Nephron (organoid): ENCODE data around the gene CREB3L1.

Experiments
- H3K27ac Mint-ChIP-seq, 3 experiments: 2 replicates each; pipeline ENCODE4 v1.8.0; 2020; ENCODE audit warnings: mixed read lengths in 3 of 3, mild to moderate bottlenecking in 2 of 3, moderate library complexity in 1 of 3
- H3K27me3 Mint-ChIP-seq: 2 replicates; pipeline ENCODE4 v1.8.0; 2021; ENCODE audit warnings: low read depth, mild to moderate bottlenecking, moderate library complexity, mixed read lengths
- H3K36me3 Mint-ChIP-seq: 2 replicates; pipeline ENCODE4 v1.8.0; 2020; ENCODE audit warnings: low read depth, mixed read lengths
- H3K4me1 Mint-ChIP-seq: 2 replicates; pipeline ENCODE4 v1.8.0; 2020; ENCODE audit warnings: mixed read lengths
- H3K4me3 Mint-ChIP-seq, 3 experiments: 2 replicates each; pipeline ENCODE4 v1.8.0; 2020; ENCODE audit warnings: mild to moderate bottlenecking in 3 of 3, mixed read lengths in 3 of 3, moderate library complexity in 2 of 3
- H3K9me3 Mint-ChIP-seq: 2 replicates; pipeline ENCODE4 v1.8.0; 2020; ENCODE audit warnings: mixed read lengths
- CTCF ChIP-seq, 3 experiments: fragments of 200-600 bp; sonication (generic); IDR thresholded peaks; one replicate each; pipeline ENCODE4 v1.5.0; 2021; ENCODE audit warnings: antibody characterized with exemption in 3 of 3; ENCODE audit not compliant: unreplicated experiment in 3 of 3

Gene CREB3L1

GRCh38 chr11:46307369-46307768 is 29.9 kb downstream of the CREB3L1 start:
- Mint-ChIP-seq H3K27ac (no peak overlapping the region), H3K36me3 (no peaks in the 10 kb centered on the region), H3K4me1 (peaks cover 10% of the 10 kb centered on the region), H3K9me3 (no peaks in the 10 kb centered on the region), H3K27me3 (no peaks in the 10 kb centered on the region), H3K4me3 (no peak overlapping the region)
- no peak for TF ChIP-seq CTCF (IDR thresholded peaks at IDR 0.05; ENCODE audit: unreplicated experiment in 3 of 3)

- H3K27ac Mint-ChIP-seq: peak overlapping the region in 1 of 3 experiments; percentile 72
- no peaks in the 10 kb centered on the region for H3K36me3 Mint-ChIP-seq
- no peaks in the 10 kb centered on the region for H3K9me3 Mint-ChIP-seq
- H3K4me3 Mint-ChIP-seq: no peak overlapping the region
- H3K27me3 Mint-ChIP-seq: no peaks in the 10 kb centered on the region
- no peak for TF ChIP-seq CTCF (IDR thresholded peaks at IDR 0.05; ENCODE audit: unreplicated experiment in 3 of 3)
- peaks cover 10% of the 10 kb centered on the region for H3K4me1 Mint-ChIP-seq
Observed at GRCh38 chr11:46307785-46308341, 30.4 kb downstream of the CREB3L1 start.

- peaks cover 10% of the 10 kb centered on the region for H3K4me1 Mint-ChIP-seq
- peak; percentile 86 to 87 (median 86) for TF ChIP-seq CTCF (IDR thresholded peaks at IDR 0.05; ENCODE audit: unreplicated experiment in 3 of 3)
- H3K27me3 Mint-ChIP-seq: no peaks in the 10 kb centered on the region
- no peak overlapping the region for H3K4me3 Mint-ChIP-seq
- H3K27ac Mint-ChIP-seq: peak overlapping the region in 2 of 3 experiments; percentile 72 to 83
- H3K9me3 Mint-ChIP-seq: no peaks in the 10 kb centered on the region
- H3K36me3 Mint-ChIP-seq: no peaks in the 10 kb centered on the region
Observed at GRCh38 chr11:46308631-46309419, 31.4 kb downstream of the CREB3L1 start.

GRCh38 chr11:46309814-46310259 is 32.4 kb downstream of the CREB3L1 start:
- no peaks in the 10 kb centered on the region for H3K9me3 Mint-ChIP-seq
- no peak overlapping the region for H3K27ac Mint-ChIP-seq

GRCh38 chr11:46315033-46315738 is 37.7 kb downstream of the CREB3L1 start:
- Mint-ChIP-seq H3K27me3 (no peaks in the 10 kb centered on the region), H3K36me3 (peaks cover 16% of the 10 kb centered on the region), H3K9me3 (no peaks in the 10 kb centered on the region), H3K27ac (peak overlapping the region in 1 of 3 experiments; percentile 16), H3K4me3 (no peak overlapping the region), H3K4me1 (no peaks in the 10 kb centered on the region)
- peak; percentile 77 to 85 (median 80) for TF ChIP-seq CTCF (IDR thresholded peaks at IDR 0.05; ENCODE audit: unreplicated experiment in 3 of 3)

More at GRCh38 chr11:46309814-46310259, 32.4 kb downstream of the CREB3L1 start:
- no peaks in the 10 kb centered on the region for H3K27me3 Mint-ChIP-seq
- no peak overlapping the region for H3K4me3 Mint-ChIP-seq
- peaks cover 10% of the 10 kb centered on the region for H3K4me1 Mint-ChIP-seq
- H3K36me3 Mint-ChIP-seq: no peaks in the 10 kb centered on the region
- no peak for TF ChIP-seq CTCF (IDR thresholded peaks at IDR 0.05; ENCODE audit: unreplicated experiment in 3 of 3)
